GM12878 (cell line): ENCODE data around the gene GOLGA8T.
"Not testable (repeated sequence)": the region's sequence is repeated elsewhere in the genome, so short reads cannot be mapped to it uniquely, and the experiment has no call there.

Experiments used
- BCL3 ChIP-seq: IDR thresholded peaks from 2 replicates; pipeline ENCODE4 v1.6.1; 2011; ENCODE audit warnings: borderline replicate concordance, low read depth, mild to moderate bottlenecking, moderate library complexity, low read length; ENCODE audit not compliant: insufficient read depth, poor library complexity, severe bottlenecking
- BHLHE40 ChIP-seq, 2 experiments: fragments of 450-650 bp in 1 of 2; IDR thresholded peaks; 2 replicates each; pipeline ENCODE4 v1.6.1; 2011 to 2017; ENCODE audit warnings: low read depth in 2 of 2, borderline replicate concordance in 1 of 2, improper control_type of control experiment in 1 of 2, low read length in 1 of 2, mild to moderate bottlenecking in 1 of 2
- CTCF ChIP-seq, 3 experiments: IDR thresholded peaks in 2 of 3; conservative IDR thresholded peaks in 1 of 3; 2 replicates each; pipeline ENCODE4 v1.5.1; 2011; ENCODE audit warnings: low read depth in 3 of 3, low read length in 3 of 3, mild to moderate bottlenecking in 3 of 3, control low read depth in 2 of 3, moderate library complexity in 2 of 3, inconsistent platforms in 1 of 3, mixed read lengths in 1 of 3; ENCODE audit not compliant: control insufficient read depth in 2 of 3, insufficient read depth in 1 of 3; ENCODE audit errors: extremely low read depth in 1 of 3
- PBX3 ChIP-seq: IDR thresholded peaks from 2 replicates; pipeline ENCODE4 v1.6.1; 2011; ENCODE audit warnings: mild to moderate bottlenecking, low read depth, low read length, moderate library complexity; ENCODE audit not compliant: insufficient replicate concordance
- RAD21 ChIP-seq: IDR thresholded peaks from 2 replicates; pipeline ENCODE4 v1.6.1; 2011; ENCODE audit warnings: mild to moderate bottlenecking, low read depth, low read length, moderate library complexity; ENCODE audit not compliant: insufficient read depth
- REST ChIP-seq: IDR thresholded peaks from 2 replicates; pipeline ENCODE4 v1.6.1; 2012; ENCODE audit warnings: mild to moderate bottlenecking, low read depth, low read length
- SPI1 ChIP-seq: IDR thresholded peaks from 2 replicates; pipeline ENCODE4 v1.6.1; 2011; ENCODE audit warnings: low read depth, mild to moderate bottlenecking, low read length, moderate library complexity, borderline replicate concordance; ENCODE audit not compliant: insufficient read depth
- ZNF592 ChIP-seq: fragments of 450-650 bp; IDR thresholded peaks from 2 replicates; pipeline ENCODE4 v1.6.1; 2017; ENCODE audit warnings: mild to moderate bottlenecking, moderate library complexity

GRCh38 chr15:30185495-30185894 lies 50.6 kb downstream of the GOLGA8T start:
- not testable (repeated sequence) for TF ChIP-seq REST; PBX3; SPI1; BCL3; CTCF (IDR thresholded peaks at IDR 0.05 in 2 of 3, conservative IDR thresholded peaks at IDR 0.05 in 1 of 3; ENCODE audit: control insufficient read depth in 2 of 3, extremely low read depth in 1 of 3, insufficient read depth in 1 of 3, low read depth in 3 of 3, low read length in 3 of 3); RAD21; ZNF592; BHLHE40 (IDR thresholded peaks at IDR 0.05; ENCODE audit: borderline replicate concordance in 1 of 2, low read depth in 2 of 2, low read length in 1 of 2)
